Heart left ventricle (tissue), 16 donors: ENCODE results near the gene ACACA. TPM values are rescaled to one million over a fixed set of nuclear protein-coding genes. Genes with fewer than 3 reads are reported as not detected.

ENCODE experiments used
- ATAC-seq, 4 donors: fragments of 200-7000 bp; cut with Tn5 transposase; one replicate each; pipeline ENCODE4 v1.9.1; 2020 to 2022; ENCODE audit warnings: moderate library complexity in 4 of 4, mild to moderate bottlenecking in 3 of 4, moderate number of reproducible peaks in 1 of 4
- DNase-seq, 5 donors: peaks; one replicate each; pipeline ENCODE4 v3.0.0-alpha.2; 2020
- H3K27ac ChIP-seq, 12 donors: fragments of 200-600 bp; sonication (generic) in 4 of 12; one replicate each; pipeline versions ENCODE4 v1.5.0 to v1.8.0; 2016 to 2022; ENCODE audit warnings: mild to moderate bottlenecking in 2 of 12
- H3K27me3 ChIP-seq, 9 donors: fragments of 200-600 bp; sonication (generic) in 2 of 9; one replicate each; pipeline versions ENCODE4 v1.5.1 to v1.8.0; 2016 to 2022; ENCODE audit warnings: mild to moderate bottlenecking in 3 of 9
- H3K36me3 ChIP-seq, 9 donors: fragments of 200-600 bp; sonication (generic) in 2 of 9; one replicate each; pipeline versions ENCODE4 v1.5.0 to v1.8.0; 2018 to 2022; ENCODE audit warnings: mild to moderate bottlenecking in 2 of 9
- H3K4me1 ChIP-seq, 12 donors: fragments of 200-600 bp; sonication (generic) in 4 of 12; one replicate each; pipeline versions ENCODE4 v1.5.0 to v1.8.0; 2016 to 2022; ENCODE audit warnings: mild to moderate bottlenecking in 3 of 12
- H3K4me3 ChIP-seq, 12 donors: fragments of 200-600 bp; sonication (generic) in 4 of 12; one replicate each; pipeline versions ENCODE4 v1.5.0 to v1.8.0; 2017 to 2022; ENCODE audit warnings: mild to moderate bottlenecking in 9 of 12, moderate library complexity in 4 of 12
- H3K9me3 ChIP-seq, 12 donors: fragments of 200-600 bp; sonication (generic) in 4 of 12; one replicate each; pipeline versions ENCODE4 v1.5.0 to v1.8.0; 2016 to 2022; ENCODE audit warnings: mild to moderate bottlenecking in 1 of 12
- POLR2A ChIP-seq, 2 donors: fragments of 450-650 bp; IDR thresholded peaks; one replicate each; pipeline ENCODE4 v1.6.1; 2017; ENCODE audit warnings: antibody characterized with exemption in 2 of 2, mild to moderate bottlenecking in 2 of 2, moderate library complexity in 2 of 2
- WGBS, 4 donors: extraction: QIAGEN DNeasy Blood & Tissue Kit in 2 of 4; methylation state at CpG; one replicate each; pipeline versions ENCODE4 v1.1.5 to v1.1.7; 2013 to 2018; 5-methylcytosine and 5-hydroxymethylcytosine counted together
- intact Hi-C, 10 donors: fragments of 100-400 bp; cut with DNase I; formaldehyde crosslinking; loops; one replicate each; pipeline versions ENCODE4 v1.11.1 to v1.14.2; 2022
- polyA plus RNA-seq, 2 donors: library from polyadenylated mRNA; stranded (reverse); fragments of 200-250 nt; gene quantifications; one replicate each; pipeline ENCODE4 v1.2.3, GENCODE V29; 2013
- total RNA-seq, 9 donors: library from RNA; depleted of rRNA in 2 of 9; stranded (reverse); fragments of >200 nt in 2 of 9; fragmentation: NEBNext Ultra II Directional in 3 of 9; extraction: Animal tissue kit (Norgen Biotek cat#: 25700) in 3 of 9; gene quantifications; one replicate each; pipeline versions ENCODE4 v1.1.0 to v1.2.4, GENCODE V29; 2016 to 2023
- TF ChIP-seq, protein P1 (sequence below), 12 donors: fragments of 200-600 bp; sonication (generic) in 4 of 12; IDR thresholded peaks; one replicate each; pipeline versions ENCODE4 v1.5.0 to v1.8.0; 2018 to 2022; ENCODE audit warnings: antibody characterized with exemption in 12 of 12, mild to moderate bottlenecking in 5 of 12
- donor health status: ischemic (EF 13 %, LVEDD 7.1; RV severe dilation, severe dysfunction).
- donor health status: healthy with polysubstance abuse.
- donor health status: DM: no; HTN: yes; CAD: no.
- donor health status: DM: no; HTN: no; CAD: no.
- donor health status: ischemic (EF 25% LVEDD 6.9; RV normal size, moderate dysfunction).
- donor health status: ischemic (EF 25% LVEDD 5.7; RV mildly dilated, moderate dysfunction).
- donor health status: healthy.
- donor health status: DM: yes; HTN: yes; CAD: no.
- donor health status: ischemic (EF 35%, LVEDD 5.7; RV mildly dilated, moderate dysfunction).
- donor health status: nonischemic (EF 11% LVEDD 7.7; RV severe dilation, severe dysfunction).
- donor health status: DM: yes; HTN: yes; CAD: no.
- donor health status: PGD.
- donor health status: ischemic (EF 29% LVEDD 5.4; RV normal size, mild dysfunction).
- donor health status: nonischemic (EF 23%, LVEDD 6.1; RV moderate dilation, normal function).

ACACA gene
- total and polyA plus RNA-seq, 11 donors = 6.2 to 33.0 (median 15.8) TPM

- Histone ChIP-seq H3K36me3 (peaks cover 0 to 17% (median 0%) of the 10 kb centered on the region in 9 donors), H3K4me1 (no peaks in the 10 kb centered on the region), H3K27me3 (no peaks in the 10 kb centered on the region), H3K9me3 (no peaks in the 10 kb centered on the region), H3K27ac (no peak overlapping the region), H3K4me3 (no peak overlapping the region)
- DNase-seq = no peak
- ATAC-seq = no peak
- TF ChIP-seq POLR2A (IDR thresholded peaks at IDR 0.05) = no peak
- TF ChIP-seq, protein P1, sequence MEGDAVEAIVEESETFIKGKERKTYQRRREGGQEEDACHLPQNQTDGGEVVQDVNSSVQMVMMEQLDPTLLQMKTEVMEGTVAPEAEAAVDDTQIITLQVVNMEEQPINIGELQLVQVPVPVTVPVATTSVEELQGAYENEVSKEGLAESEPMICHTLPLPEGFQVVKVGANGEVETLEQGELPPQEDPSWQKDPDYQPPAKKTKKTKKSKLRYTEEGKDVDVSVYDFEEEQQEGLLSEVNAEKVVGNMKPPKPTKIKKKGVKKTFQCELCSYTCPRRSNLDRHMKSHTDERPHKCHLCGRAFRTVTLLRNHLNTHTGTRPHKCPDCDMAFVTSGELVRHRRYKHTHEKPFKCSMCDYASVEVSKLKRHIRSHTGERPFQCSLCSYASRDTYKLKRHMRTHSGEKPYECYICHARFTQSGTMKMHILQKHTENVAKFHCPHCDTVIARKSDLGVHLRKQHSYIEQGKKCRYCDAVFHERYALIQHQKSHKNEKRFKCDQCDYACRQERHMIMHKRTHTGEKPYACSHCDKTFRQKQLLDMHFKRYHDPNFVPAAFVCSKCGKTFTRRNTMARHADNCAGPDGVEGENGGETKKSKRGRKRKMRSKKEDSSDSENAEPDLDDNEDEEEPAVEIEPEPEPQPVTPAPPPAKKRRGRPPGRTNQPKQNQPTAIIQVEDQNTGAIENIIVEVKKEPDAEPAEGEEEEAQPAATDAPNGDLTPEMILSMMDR (IDR thresholded peaks at IDR 0.05) = no peak
- intact Hi-C loops = loop anchor here in 2 of 10 donors (10.0 kb wide), 2 partner anchors 58 to 62 kb away; no protein-coding TSS in a partner anchor
- WGBS, 4 donors = 93 to 96% (median 95%) methylated on average over 5 of the region's 5 CpGs
Measured at GRCh38 chr17:37142294-37142896, 264.2 kb downstream of the ACACA start.

DNA sequence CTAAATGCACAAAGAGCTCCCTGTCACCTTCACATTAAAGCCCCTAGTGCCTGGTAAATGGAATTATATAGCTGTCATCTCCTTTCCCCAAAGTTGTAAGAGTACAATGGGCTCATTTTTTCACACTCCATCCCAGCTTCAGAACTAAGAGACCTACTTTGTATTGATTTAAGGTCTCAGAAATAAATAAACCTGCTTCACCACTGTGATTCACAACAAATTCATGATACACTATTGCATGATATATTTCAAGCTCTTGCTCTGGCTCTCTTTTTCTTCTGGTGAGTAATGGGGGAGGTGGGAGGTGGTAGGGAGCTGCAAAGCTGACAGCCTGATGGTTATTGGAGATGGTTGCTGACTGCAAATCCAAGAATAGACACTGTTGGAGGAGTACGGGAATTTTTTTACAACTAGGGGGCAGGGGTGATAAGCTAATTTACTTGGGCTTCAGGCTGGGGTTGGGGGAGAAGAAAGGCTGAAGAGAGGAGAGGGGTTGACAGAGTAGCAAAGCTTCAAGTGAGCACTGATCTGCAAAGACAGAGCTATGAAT, 268.0 kb downstream of the ACACA start:
- H3K4me3 ChIP-seq = no peak overlapping the region
- no peaks in the 10 kb centered on the region for H3K4me1 ChIP-seq
- 52 to 64% (median 57%) methylated on average over 1 of the region's 1 CpG for WGBS, 4 donors
- no peak for DNase-seq
- no peaks in the 10 kb centered on the region for H3K27me3 ChIP-seq
- TF ChIP-seq POLR2A (IDR thresholded peaks at IDR 0.05) = no peak
- TF ChIP-seq, protein P1 (IDR thresholded peaks at IDR 0.05) = no peak
- peaks cover 0 to 8% (median 0%) of the 10 kb centered on the region in 9 donors for H3K36me3 ChIP-seq
- no peak overlapping the region for H3K27ac ChIP-seq
- H3K9me3 ChIP-seq = no peaks in the 10 kb centered on the region
- no peak for ATAC-seq
- intact Hi-C loops = no loop called here

DNA sequence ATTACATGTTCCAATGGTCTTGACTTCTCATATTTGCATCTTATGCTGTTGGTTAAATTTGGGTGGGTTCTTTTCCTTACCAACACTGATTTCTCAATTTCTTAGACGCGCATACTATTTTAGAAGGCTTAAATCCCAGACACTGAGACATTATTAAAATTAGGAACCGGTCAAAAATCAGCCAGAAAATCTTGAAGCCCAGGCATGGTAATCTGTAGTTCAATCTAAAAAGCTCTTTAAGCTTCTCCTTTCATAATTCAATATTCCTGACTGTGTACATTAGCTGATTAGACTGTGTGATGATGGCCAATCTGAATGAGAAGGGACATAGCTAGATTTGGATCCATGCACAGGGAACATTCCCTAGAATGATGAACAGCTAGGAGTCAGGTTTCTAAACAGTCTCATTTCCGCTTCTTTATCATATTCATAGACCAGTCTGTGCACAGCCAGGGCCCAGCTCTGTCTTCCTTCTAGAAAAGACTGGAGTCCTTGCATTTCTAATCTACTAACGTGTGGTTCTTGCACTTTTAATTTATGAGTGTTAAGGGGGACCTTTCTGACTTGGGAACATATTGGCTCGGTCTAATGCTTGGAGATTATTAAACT, 268.6 kb downstream of the ACACA start:
- DNase-seq = no peak
- no peak for ATAC-seq
- 91 to 95% (median 93%) methylated on average over 6 of the region's 6 CpGs for WGBS, 4 donors
- Histone ChIP-seq H3K9me3 (no peaks in the 10 kb centered on the region), H3K4me1 (no peaks in the 10 kb centered on the region), H3K27me3 (no peaks in the 10 kb centered on the region), H3K4me3 (no peak overlapping the region), H3K27ac (no peak overlapping the region), H3K36me3 (peaks cover 0 to 8% (median 0%) of the 10 kb centered on the region in 9 donors)
- TF ChIP-seq, protein P1 (IDR thresholded peaks at IDR 0.05) = no peak
- no peak for TF ChIP-seq POLR2A (IDR thresholded peaks at IDR 0.05)
- intact Hi-C loops = no loop called here

DNA sequence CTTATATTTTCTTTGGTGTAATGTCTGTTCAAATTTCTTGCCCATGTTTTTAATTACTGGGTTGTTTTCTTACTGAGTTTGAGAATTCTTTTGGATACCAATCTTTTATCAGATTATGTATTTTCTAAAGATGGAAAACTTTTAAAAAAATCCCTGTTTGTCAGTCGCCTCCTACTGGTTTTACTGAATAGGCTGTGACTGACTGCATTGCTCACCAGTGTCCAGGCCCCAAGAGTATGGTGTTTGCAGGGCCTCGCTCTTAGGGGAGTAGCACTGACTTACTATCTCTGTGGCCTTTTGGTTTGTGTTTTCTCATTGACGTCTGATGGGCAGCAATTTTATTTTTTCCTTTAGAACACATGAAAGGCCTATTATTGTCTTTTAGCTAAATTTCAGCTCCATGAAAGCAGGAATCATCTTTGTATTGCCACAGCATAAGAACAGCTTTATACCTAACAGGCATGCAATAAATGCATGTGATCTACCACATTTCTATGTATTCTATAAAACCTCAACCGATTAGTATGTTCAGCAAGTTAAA, 269.5 kb downstream of the ACACA start:
- H3K4me1 ChIP-seq = no peaks in the 10 kb centered on the region
- DNase-seq (no peak), ATAC-seq (no peak)
- peaks cover 0 to 8% (median 0%) of the 10 kb centered on the region in 9 donors for H3K36me3 ChIP-seq
- no peak overlapping the region for H3K4me3 ChIP-seq
- H3K27ac ChIP-seq = no peak overlapping the region
- no peaks in the 10 kb centered on the region for H3K9me3 ChIP-seq
- WGBS, 4 donors = 54 to 96% (median 89%) methylated on average over 4 of the region's 4 CpGs
- H3K27me3 ChIP-seq = no peaks in the 10 kb centered on the region
- intact Hi-C loops = no loop called here
- no peak for TF ChIP-seq POLR2A (IDR thresholded peaks at IDR 0.05)
- TF ChIP-seq, protein P1 (IDR thresholded peaks at IDR 0.05) = no peak
